Measurements from ENCODE around the gene CDKN2C. TPM values are rescaled to one million over a fixed set of nuclear protein-coding genes. Genes with fewer than 3 reads are reported as not detected.

The CDKN2C gene
- total RNA-seq, 1 experiment from 2014 or later: not detected

DNA sequence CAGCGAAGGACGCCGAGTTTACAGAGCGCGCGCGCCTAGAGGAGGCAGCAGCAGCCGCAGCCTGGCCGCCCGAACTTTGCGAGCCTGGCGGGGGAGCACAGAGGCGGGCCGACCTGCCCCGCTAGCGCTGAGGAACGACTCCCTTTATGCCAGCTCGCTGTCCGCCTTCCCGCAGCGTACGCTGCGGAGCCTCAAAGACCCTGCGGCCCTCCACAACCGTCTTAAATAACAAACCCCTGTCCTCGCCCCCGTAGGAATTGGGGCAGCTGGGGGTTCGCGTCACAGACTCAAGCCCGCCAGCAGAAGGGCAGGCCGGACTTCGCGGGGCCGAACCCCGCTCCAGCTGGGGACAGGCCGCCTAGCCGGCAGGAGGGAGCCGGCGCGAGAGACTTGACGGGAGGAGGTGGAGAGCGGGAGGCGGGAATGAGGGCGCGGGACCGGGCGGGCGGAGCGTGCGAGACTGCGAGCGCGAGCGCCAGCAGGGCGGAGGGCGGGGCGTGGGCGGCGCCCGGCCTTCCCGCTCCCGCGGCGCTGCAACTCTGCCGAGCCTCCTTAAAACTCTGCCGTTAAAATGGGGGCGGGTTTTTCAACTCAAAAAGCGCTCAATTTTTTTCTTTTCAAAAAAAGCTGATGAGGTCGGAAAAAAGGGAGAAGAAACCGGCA lies 1.8 kb upstream of the CDKN2C start (continued):
- TF ChIP-seq ZNF263 (CRISPR knock-in tag; IDR thresholded peaks at IDR 0.05; ENCODE audit: low read depth): peak; percentile 49; the same call in 1 of the 2 replicates
- TF ChIP-seq MAX (CRISPR knock-in tag; IDR thresholded peaks at IDR 0.05): peak; percentile 79
- TF ChIP-seq RORB (CRISPR knock-in tag; IDR thresholded peaks at IDR 0.05): no peak
- no peak for TF ChIP-seq ZNF232 (CRISPR knock-in tag; IDR thresholded peaks at IDR 0.05)
- TF ChIP-seq TCF7 (CRISPR knock-in tag; IDR thresholded peaks at IDR 0.05; ENCODE audit: low read depth): no peak
- 0 out of 2 replicates have a peak, but pooled peaks have one; percentile 25 for TF ChIP-seq ATF1 (CRISPR knock-in tag; IDR thresholded peaks at IDR 0.05)
- no peak for TF ChIP-seq JUN (CRISPR knock-in tag; IDR thresholded peaks at IDR 0.05)
- TF ChIP-seq MYBL2 (CRISPR knock-in tag; IDR thresholded peaks at IDR 0.05): peak; percentile 26; the same call in 1 of the 2 replicates
- no peak for TF ChIP-seq HMGA2 (CRISPR knock-in tag; IDR thresholded peaks at IDR 0.05)
- no peak; the same call in 1 of the 2 replicates for TF ChIP-seq FOXK1 (CRISPR knock-in tag; IDR thresholded peaks at IDR 0.05)
- no peak for TF ChIP-seq ERG (CRISPR knock-in tag; IDR thresholded peaks at IDR 0.05)
- peak; percentile 31; the same call in 1 of the 2 replicates for TF ChIP-seq GABPB1 (CRISPR knock-in tag; IDR thresholded peaks at IDR 0.05)
- TF ChIP-seq KAT7 (CRISPR knock-in tag; IDR thresholded peaks at IDR 0.05; ENCODE audit: borderline replicate concordance): no peak
- TF ChIP-seq PRRX2 (CRISPR knock-in tag; IDR thresholded peaks at IDR 0.05): no peak
- TF ChIP-seq FOXP1 (CRISPR knock-in tag; IDR thresholded peaks at IDR 0.05; ENCODE audit: borderline replicate concordance): no peak
- TF ChIP-seq, protein P1, sequence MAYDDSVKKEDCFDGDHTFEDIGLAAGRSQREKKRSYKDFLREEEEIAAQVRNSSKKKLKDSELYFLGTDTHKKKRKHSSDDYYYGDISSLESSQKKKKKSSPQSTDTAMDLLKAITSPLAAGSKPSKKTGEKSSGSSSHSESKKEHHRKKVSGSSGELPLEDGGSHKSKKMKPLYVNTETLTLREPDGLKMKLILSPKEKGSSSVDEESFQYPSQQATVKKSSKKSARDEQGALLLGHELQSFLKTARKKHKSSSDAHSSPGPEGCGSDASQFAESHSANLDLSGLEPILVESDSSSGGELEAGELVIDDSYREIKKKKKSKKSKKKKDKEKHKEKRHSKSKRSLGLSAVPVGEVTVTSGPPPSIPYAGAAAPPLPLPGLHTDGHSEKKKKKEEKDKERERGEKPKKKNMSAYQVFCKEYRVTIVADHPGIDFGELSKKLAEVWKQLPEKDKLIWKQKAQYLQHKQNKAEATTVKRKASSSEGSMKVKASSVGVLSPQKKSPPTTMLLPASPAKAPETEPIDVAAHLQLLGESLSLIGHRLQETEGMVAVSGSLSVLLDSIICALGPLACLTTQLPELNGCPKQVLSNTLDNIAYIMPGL (CRISPR knock-in tag; IDR thresholded peaks at IDR 0.05): no peak
- TF ChIP-seq NR2C2 (CRISPR knock-in tag; IDR thresholded peaks at IDR 0.05): no peak
- TF ChIP-seq ATF3 (CRISPR knock-in tag; conservative IDR thresholded peaks at IDR 0.05): no peak
- TF ChIP-seq ZNF423 (CRISPR knock-in tag; IDR thresholded peaks at IDR 0.05): no peak
- TF ChIP-seq SOX15 (CRISPR knock-in tag; IDR thresholded peaks at IDR 0.05): no peak
- TF ChIP-seq, protein P2, sequence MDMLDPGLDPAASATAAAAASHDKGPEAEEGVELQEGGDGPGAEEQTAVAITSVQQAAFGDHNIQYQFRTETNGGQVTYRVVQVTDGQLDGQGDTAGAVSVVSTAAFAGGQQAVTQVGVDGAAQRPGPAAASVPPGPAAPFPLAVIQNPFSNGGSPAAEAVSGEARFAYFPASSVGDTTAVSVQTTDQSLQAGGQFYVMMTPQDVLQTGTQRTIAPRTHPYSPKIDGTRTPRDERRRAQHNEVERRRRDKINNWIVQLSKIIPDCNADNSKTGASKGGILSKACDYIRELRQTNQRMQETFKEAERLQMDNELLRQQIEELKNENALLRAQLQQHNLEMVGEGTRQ (CRISPR knock-in tag; IDR thresholded peaks at IDR 0.05): no peak
- TF ChIP-seq, protein P3, sequence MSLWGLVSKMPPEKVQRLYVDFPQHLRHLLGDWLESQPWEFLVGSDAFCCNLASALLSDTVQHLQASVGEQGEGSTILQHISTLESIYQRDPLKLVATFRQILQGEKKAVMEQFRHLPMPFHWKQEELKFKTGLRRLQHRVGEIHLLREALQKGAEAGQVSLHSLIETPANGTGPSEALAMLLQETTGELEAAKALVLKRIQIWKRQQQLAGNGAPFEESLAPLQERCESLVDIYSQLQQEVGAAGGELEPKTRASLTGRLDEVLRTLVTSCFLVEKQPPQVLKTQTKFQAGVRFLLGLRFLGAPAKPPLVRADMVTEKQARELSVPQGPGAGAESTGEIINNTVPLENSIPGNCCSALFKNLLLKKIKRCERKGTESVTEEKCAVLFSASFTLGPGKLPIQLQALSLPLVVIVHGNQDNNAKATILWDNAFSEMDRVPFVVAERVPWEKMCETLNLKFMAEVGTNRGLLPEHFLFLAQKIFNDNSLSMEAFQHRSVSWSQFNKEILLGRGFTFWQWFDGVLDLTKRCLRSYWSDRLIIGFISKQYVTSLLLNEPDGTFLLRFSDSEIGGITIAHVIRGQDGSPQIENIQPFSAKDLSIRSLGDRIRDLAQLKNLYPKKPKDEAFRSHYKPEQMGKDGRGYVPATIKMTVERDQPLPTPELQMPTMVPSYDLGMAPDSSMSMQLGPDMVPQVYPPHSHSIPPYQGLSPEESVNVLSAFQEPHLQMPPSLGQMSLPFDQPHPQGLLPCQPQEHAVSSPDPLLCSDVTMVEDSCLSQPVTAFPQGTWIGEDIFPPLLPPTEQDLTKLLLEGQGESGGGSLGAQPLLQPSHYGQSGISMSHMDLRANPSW (CRISPR knock-in tag; conservative IDR thresholded peaks at IDR 0.05; ENCODE audit: low read depth): no peak
- TF ChIP-seq MLX (CRISPR knock-in tag; IDR thresholded peaks at IDR 0.05): peak; percentile 49; the same call in 1 of the 2 replicates
- no peak for TF ChIP-seq AFF4 (CRISPR knock-in tag; IDR thresholded peaks at IDR 0.05; ENCODE audit: borderline replicate concordance)
- TF ChIP-seq OVOL2 (CRISPR knock-in tag; IDR thresholded peaks at IDR 0.05; ENCODE audit: borderline replicate concordance): no peak
- TF ChIP-seq, protein P4, sequence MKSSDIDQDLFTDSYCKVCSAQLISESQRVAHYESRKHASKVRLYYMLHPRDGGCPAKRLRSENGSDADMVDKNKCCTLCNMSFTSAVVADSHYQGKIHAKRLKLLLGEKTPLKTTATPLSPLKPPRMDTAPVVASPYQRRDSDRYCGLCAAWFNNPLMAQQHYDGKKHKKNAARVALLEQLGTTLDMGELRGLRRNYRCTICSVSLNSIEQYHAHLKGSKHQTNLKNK (CRISPR knock-in tag; IDR thresholded peaks at IDR 0.05): no peak
- no peak for TF ChIP-seq RELA (CRISPR knock-in tag; IDR thresholded peaks at IDR 0.05; ENCODE audit: borderline replicate concordance)
- no peak for TF ChIP-seq FOXJ3 (CRISPR knock-in tag; IDR thresholded peaks at IDR 0.05; ENCODE audit: borderline replicate concordance)
